HG03196 (cell line): ENCODE measurements around the gene TADA2B.

Experiments
- ATAC-seq: cut with Tn5 transposase; IDR thresholded peaks from one replicate; pipeline ENCODE4 v1.9.1; 2021; ENCODE audit not compliant: unreplicated experiment

Gene TADA2B

DNA sequence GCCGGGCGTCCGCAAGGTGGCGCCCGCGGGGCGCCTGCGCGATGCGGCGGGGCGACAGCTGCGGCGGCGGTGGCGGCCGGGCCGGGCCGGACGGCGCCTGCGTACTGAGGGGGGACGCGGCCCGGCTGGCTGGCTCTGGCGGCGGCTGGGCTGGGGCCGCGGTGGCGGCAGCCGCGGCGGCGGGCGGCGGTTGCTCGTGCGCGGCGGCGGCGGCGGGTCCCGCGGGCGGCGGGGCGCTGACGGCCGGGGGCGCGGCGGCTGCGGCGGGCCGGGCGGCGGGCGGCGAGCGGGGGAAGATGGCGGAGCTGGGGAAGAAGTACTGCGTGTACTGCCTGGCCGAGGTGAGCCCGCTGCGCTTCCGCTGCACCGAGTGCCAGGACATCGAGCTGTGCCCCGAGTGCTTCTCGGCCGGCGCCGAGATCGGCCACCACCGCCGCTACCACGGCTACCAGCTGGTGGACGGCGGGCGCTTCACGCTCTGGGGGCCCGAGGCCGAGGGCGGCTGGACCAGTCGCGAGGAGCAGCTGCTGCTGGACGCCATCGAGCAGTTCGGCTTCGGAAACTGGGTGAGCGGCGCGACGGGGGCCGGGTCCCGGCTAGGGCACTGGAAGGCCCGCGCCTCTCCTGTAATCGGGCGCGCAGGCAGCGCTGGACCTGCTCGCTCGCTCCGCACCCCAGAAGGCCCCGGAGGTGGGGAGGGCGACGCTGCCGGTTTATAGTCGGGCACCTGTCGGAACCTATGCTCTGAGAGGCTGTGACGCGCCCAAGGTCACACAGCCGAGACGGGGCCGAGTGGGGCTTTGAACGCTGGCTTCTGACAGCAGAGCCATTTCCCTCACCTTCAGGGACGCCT is at the start of gene TADA2B:
TADA2B (plus strand) TSS at position 89 of the 853 bp plus-strand sequence; CDS start at position 297, 208 bp downstream.
- ATAC-seq: peak; percentile 9

GRCh38 chr4:6996481-6996880 is 46.7 kb upstream of the TADA2B start:
- ATAC-seq: no peak

DNA sequence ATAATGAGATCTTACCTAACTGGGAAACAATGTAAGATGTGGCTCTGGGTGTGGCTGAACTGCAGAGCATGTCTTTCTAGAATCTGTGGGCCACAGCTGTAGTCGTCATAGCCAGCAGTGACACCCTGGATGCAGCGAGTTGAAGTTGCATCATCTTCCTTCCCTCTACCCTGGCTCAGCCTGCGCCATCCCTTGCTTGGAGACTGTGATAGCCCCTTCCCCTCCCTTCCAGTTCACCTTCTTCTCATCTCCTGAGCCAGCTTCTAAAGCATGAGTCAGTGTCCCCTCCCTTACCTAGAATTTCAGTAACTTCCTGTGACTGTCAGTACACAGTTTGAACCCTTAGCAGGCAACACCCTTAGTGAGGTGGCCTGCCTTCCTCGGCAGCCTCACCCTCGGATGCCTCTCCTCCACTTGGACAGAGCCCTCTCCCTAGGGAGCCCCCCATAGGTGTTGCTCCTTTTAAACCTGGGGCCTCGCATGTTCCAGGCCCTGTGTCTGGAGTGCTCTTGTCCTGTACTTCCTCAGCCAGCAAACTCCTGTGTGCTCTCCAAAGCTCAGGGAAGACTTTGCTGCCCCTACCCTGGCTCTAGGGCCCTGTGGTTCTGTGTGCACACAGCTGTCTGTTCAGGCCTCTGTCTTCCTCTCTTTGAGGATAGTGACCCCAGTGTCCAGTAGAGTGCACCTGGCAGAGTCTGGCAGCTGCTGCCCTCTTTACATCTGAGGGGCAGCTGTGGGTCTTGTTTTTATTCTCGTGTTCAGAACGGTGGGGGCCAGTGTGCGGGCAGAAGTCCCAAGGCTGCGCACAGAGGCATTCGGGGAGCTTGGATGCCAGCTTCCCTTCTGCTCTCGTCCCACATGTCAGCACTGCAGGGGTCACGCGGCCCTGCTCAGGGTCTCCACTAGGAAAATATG is 43.7 kb upstream of the TADA2B start:
- no peak for ATAC-seq

GRCh38 chr4:7000421-7001176 is 42.6 kb upstream of the TADA2B start:
- ATAC-seq: no peak

DNA sequence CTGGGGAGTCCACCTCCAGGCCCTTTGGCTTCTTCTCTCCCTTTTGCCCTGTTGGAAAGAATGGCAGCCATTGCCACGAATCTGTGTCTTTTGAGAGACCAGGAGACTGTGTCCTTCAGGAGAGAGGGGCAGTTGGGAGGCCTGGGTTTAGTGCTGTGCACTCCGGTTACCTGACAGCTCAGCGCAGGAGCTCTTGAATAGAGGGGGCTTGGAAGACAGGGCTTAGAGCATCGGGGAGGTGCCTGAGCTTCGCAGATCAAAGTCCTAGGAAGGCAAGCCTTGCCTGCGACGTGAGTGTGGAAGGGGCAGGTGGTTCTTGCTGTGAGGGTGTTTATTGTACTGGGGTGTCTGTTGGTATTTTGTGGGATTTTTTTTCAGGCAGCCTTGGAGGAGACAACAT is 41.9 kb upstream of the TADA2B start:
- ATAC-seq: no peak

- ATAC-seq: no peak
These were observed 40.8 kb upstream of the TADA2B start for GRCh38 chr4:7002336-7002735.

GRCh38 chr4:7003176-7003878 is 39.8 kb upstream of the TADA2B start:
- no peak for ATAC-seq

DNA sequence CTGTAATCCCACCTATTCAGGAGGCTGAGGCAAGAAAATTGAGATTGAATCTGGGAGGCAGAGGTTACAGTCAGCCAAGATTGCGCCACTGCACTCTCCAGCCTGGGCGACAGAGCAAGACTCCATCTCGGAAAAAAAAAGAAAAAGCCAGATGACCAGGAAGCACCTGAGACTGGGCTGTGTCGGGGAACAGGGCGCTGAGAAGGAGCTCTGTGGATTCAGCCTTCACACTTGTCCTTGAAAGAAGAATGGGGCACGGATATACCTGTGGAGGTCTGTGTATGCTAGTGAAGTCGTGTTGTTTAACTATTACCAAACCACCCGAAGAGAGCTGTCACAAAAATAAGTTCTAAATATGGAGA is 39.3 kb upstream of the TADA2B start:
- ATAC-seq: no peak

- no peak for ATAC-seq
These were observed 38.8 kb upstream of the TADA2B start for GRCh38 chr4:7004331-7004730.

DNA sequence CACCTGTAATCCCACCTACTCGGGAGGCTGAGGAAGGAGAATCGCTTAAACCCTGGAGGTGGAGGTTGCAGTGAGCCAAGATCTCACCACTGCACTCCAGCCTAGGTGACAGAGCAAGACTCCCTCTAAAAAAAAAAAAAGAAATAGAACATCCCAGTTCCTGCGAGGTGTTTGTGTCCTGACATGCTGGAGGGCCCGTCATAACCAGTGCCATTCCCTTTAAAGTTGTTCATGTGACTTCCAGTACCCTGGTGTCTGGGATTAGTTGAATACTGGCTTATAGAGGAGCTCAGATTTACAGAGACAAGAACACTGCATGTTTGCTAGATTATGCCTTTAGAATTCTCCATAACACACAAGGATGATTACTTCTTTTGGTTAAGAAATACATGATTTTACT is 37.6 kb upstream of the TADA2B start:
- ATAC-seq: no peak

DNA sequence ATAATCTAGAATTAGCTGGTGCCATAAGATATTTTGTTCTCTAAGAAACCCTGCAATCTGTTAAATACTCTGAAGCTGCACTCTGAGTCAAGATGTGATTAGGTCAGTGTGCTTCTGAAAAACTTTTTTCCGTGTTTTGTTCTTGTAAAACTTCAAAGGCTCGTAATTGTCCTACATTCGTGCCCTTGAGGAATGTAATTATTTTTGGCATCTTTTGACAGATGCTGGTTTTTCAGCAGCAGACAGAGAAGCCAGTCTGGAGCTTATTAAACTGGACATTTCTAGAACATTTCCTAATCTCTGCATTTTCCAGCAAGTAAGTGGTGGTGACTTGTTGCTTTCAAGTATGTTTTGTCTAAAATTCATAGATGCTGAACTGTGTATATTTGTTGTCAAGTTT is 36.8 kb upstream of the TADA2B start:
- ATAC-seq: no peak

GRCh38 chr4:7007142-7007907 is 35.8 kb upstream of the TADA2B start:
- no peak for ATAC-seq

DNA sequence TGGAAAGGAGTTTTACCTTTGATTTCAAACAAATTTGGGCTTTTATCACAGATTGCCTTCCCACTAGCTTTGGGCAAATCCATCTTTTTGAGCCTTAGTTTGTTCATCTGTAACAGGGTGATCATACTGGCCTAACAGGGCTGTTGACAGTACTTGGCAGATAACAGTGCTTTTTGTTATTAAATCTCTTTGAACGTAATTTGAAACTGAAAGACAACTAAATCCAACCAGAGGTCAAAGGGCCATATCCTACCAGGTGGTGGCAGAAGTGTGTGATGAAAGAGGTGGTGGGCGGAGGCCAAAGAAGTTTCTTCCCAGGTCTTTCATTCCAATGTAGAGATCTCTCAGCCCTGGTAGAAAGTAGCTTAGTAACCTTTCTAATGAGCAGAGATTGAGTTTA is 35.2 kb upstream of the TADA2B start:
- ATAC-seq: no peak

- no peak for ATAC-seq
These were observed 33.6 kb upstream of the TADA2B start for GRCh38 chr4:7009564-7009963.

- ATAC-seq: no peak
These were observed 30.0 kb upstream of the TADA2B start for GRCh38 chr4:7013175-7013574.

DNA sequence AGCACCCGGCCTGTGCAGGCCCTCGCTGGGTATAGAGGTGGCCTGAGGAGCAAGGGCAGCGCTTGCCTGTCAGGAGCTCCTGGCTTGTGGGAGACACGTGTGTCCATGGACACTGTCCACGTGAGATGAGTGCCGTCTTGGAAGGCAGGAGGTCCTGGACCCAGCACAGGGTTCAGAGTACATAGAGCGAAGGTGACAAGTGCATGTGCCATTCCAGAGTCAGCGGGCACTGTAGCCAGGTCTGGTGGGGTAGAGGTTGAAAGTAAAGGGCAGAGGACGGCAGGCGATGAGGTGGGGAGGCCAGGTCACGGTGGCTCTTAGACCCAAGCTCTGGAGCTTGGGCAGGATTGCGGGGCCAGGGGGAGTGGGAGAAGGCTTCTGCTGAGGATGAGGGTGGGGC is 28.4 kb upstream of the TADA2B start:
- no peak for ATAC-seq

DNA sequence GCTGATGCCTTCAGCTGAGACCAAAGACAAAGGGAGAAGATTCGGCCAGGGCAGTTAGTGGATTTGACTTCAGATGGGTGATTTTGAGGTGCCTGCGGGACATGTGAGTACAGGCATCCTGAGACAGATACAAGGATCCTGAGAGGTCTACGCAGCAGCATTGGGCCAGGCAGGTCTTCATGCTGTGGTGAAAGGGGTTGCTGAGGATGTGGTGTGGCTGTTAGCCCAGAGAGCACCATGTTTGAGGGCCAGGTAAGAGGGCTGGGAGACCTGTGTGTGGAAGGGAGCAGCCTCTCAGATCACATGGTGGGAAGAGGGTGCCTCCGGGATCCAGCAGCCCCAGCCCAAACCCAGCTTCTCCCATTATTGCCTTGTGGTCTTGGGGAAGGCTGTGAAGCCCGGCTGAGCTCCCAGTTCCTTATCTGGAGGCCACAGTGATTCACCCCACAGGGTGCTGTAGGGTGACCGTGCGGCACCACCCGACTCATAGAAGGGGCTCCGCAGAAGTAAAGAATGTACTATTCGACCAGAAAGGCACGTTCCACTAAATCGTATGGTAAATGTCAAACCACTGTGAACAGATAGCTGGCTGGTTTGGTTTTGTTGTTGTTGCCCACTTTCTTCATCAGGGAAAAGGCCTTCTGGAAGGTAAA is 27.7 kb upstream of the TADA2B start:
- no peak for ATAC-seq

GRCh38 chr4:7016086-7016485 is 27.1 kb upstream of the TADA2B start:
- no peak for ATAC-seq

GRCh38 chr4:7016512-7016911 is 26.7 kb upstream of the TADA2B start:
- no peak for ATAC-seq
